Measurements from ENCODE around the gene SLC37A3.
"Not testable (repeated sequence)": the region's sequence is repeated elsewhere in the genome, so short reads cannot be mapped to it uniquely, and the experiment has no call there.

Gene SLC37A3

GRCh38 chr7:140312141-140312846, 86.0 kb downstream of the SLC37A3 start:
- no peak overlapping the region for H3K4me3 ChIP-seq (ENCODE audit: low read length)
- no peak for DNase-seq (ENCODE audit: low read depth)
- no peak for TF ChIP-seq CTCF (conservative IDR thresholded peaks at IDR 0.05; ENCODE audit: low read length)

GRCh38 chr7:140311128-140311527, 87.2 kb downstream of the SLC37A3 start:
- H3K4me3 ChIP-seq (ENCODE audit: low read length); DNase-seq (ENCODE audit: low read depth): not testable (repeated sequence)

GRCh38 chr7:140310337-140311002, 87.9 kb downstream of the SLC37A3 start:
- no peak for TF ChIP-seq CTCF (conservative IDR thresholded peaks at IDR 0.05; ENCODE audit: low read length)
- no peak overlapping the region for H3K4me3 ChIP-seq (ENCODE audit: low read length)
- DNase-seq (ENCODE audit: low read depth) = peak; percentile 21

GRCh38 chr7:140308060-140308459, 90.3 kb downstream of the SLC37A3 start:
- no peak overlapping the region for H3K4me3 ChIP-seq (ENCODE audit: low read length)
- DNase-seq (ENCODE audit: low read depth) = no peak
- TF ChIP-seq CTCF (conservative IDR thresholded peaks at IDR 0.05; ENCODE audit: low read length) = no peak

GRCh38 chr7:140304191-140304799, 94.0 kb downstream of the SLC37A3 start:
- peak; percentile 26; the same call in 1 of the 2 replicates for TF ChIP-seq CTCF (conservative IDR thresholded peaks at IDR 0.05; ENCODE audit: low read length)

GRCh38 chr7:140300243-140301136, 97.8 kb downstream of the SLC37A3 start:
- H3K4me3 ChIP-seq (ENCODE audit: low read length) = no peak overlapping the region
- no peak for DNase-seq (ENCODE audit: low read depth)
- no peak for TF ChIP-seq CTCF (conservative IDR thresholded peaks at IDR 0.05; ENCODE audit: low read length)

More at GRCh38 chr7:140304191-140304799, 94.0 kb downstream of the SLC37A3 start:
- no peak overlapping the region for H3K4me3 ChIP-seq (ENCODE audit: low read length)
- peak; percentile 6 for DNase-seq (ENCODE audit: low read depth)

- H3K4me3 ChIP-seq (ENCODE audit: low read length) = no peak overlapping the region
- DNase-seq (ENCODE audit: low read depth) = no peak
- no peak for TF ChIP-seq CTCF (conservative IDR thresholded peaks at IDR 0.05; ENCODE audit: low read length)
Observed at GRCh38 chr7:140298213-140298612, 100.1 kb downstream of the SLC37A3 start.
